Kidney epithelial cell (primary cell): ENCODE measurements around the gene NTRK3. TPM values are rescaled to one million over a fixed set of nuclear protein-coding genes. Genes with fewer than 3 reads are reported as not detected.
A peak's percentile ranks its signal among the peaks of the same experiment; 100 is the strongest.

Experiments used
- DNase-seq: peaks from one replicate; pipeline ENCODE4 v3.0.0-alpha.2; 2010; ENCODE audit warnings: low read depth
- H3K27me3 ChIP-seq: 2 replicates; pipeline ENCODE4 v1.6.0; 2011; ENCODE audit warnings: low read length; ENCODE audit not compliant: control insufficient read depth, insufficient read depth
- H3K36me3 ChIP-seq: 2 replicates; pipeline ENCODE4 v1.5.1; 2011; ENCODE audit warnings: low read length; ENCODE audit not compliant: control insufficient read depth, insufficient read depth
- H3K4me3 ChIP-seq: 2 replicates; pipeline ENCODE4 v1.5.1; 2011; ENCODE audit warnings: low read depth, mild to moderate bottlenecking, control low read depth, low read length
- total RNA-seq: library from RNA; depleted of rRNA; stranded (reverse); fragments of >200 nt; gene quantifications from 2 replicates; pipeline ENCODE4 v1.2.3, GENCODE V29; 2015
- TF ChIP-seq, protein P1 (sequence below): IDR thresholded peaks from 2 replicates; pipeline ENCODE4 v1.5.1; 2011; ENCODE audit warnings: mild to moderate bottlenecking, moderate library complexity, low read length, control low read depth, inconsistent platforms; ENCODE audit not compliant: insufficient read depth, poor library complexity, severe bottlenecking

The NTRK3 gene
- total RNA-seq, 1 donor from 2014 or later = not detected

DNA sequence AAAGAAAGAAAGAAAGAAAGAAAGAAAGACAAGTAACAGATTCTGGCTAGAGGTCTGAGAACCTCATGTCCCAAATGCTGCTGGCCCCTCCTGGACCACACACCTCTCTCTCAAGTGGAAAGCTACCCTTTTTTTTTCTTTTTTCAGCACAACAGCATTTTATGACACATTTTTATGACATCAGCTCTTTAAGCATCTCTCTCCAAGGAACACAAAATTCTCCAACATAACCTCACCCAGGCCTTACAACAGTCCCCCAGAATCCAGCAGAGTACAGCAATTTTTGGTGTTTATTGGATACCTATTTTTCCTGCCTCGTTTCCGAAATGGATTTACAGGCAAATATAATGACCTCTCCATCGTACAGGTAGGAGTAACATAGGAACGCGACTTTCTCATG, 11.2 kb upstream of the NTRK3 start:
- Histone ChIP-seq H3K4me3 (no peak overlapping the region), H3K27me3 (peaks cover 3% of the 10 kb centered on the region)

DNA sequence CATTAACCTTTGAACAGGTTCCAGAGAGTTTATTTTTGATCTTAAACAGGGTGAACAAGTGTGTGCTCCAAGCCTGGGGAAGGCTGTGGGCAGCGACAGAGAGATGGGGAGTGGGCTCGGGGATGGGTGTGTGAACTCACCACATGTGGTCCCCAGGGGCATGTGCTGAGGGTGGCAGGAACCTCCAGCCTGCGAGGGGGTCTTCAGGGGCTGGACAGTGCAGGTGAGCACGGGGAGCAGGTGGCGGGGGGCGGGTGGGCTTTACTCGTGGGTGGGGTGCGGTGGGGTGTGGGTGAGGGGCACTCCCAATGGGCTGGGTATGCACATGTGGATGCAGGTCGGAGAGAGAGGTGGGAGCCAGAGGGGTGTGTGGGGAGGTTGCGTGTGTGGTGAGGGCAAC, 9.6 kb upstream of the NTRK3 start:
- TF ChIP-seq, protein P1, sequence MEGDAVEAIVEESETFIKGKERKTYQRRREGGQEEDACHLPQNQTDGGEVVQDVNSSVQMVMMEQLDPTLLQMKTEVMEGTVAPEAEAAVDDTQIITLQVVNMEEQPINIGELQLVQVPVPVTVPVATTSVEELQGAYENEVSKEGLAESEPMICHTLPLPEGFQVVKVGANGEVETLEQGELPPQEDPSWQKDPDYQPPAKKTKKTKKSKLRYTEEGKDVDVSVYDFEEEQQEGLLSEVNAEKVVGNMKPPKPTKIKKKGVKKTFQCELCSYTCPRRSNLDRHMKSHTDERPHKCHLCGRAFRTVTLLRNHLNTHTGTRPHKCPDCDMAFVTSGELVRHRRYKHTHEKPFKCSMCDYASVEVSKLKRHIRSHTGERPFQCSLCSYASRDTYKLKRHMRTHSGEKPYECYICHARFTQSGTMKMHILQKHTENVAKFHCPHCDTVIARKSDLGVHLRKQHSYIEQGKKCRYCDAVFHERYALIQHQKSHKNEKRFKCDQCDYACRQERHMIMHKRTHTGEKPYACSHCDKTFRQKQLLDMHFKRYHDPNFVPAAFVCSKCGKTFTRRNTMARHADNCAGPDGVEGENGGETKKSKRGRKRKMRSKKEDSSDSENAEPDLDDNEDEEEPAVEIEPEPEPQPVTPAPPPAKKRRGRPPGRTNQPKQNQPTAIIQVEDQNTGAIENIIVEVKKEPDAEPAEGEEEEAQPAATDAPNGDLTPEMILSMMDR = no peak
- Histone ChIP-seq H3K27me3 (peaks cover 3% of the 10 kb centered on the region), H3K36me3 (no peaks in the 10 kb centered on the region), H3K4me3 (no peak overlapping the region)
- no peak for DNase-seq

More for the DNA sequence above, 11.2 kb upstream of the NTRK3 start:
- no peaks in the 10 kb centered on the region for H3K36me3 ChIP-seq
- no peak for DNase-seq
- TF ChIP-seq, protein P1 = no peak

DNA sequence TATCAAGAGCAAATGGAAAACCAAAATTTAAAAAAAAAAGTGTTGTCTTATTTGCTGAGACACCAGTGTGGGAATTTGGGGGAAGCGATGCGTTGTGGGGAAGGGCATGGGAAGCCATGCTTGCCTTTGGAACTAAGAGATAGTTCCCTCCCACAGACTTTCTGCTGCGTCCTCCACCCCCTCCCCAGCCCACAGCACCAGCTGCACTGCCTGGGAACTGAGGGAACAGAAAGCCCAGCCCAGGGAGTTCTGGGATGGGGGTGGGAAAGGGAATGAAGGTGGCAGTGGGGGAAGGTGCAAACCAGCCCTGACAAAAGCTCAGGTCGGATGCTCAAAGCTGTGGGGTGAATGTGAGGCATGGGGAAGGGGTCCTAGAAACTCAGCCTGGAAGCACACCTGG, 8.1 kb upstream of the NTRK3 start:
- no peak overlapping the region for H3K4me3 ChIP-seq
- DNase-seq = no peak
- TF ChIP-seq, protein P1 = no peak
- peaks cover 5% of the 10 kb centered on the region for H3K27me3 ChIP-seq
- no peaks in the 10 kb centered on the region for H3K36me3 ChIP-seq

DNA sequence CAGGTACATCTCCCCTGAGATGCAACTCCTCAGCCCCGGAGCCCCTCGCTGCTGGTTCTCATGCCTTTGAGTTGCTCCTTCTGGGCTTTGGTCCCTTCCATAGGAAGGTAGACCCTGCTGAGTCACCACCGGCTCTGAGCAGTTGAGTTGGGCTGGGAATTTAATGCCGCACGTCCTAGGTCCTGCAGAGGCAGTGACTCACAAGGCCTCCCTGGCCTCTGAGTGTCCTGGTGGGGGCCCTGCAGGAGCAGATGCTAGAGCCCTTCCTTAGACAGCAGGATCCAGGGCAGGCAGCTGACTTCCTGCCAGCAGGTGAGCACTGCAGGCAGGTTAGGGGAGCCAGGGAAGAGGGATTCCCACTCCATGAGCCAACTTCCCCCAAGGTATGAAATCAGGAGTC, 5.5 kb upstream of the NTRK3 start:
- no peak for DNase-seq
- H3K36me3 ChIP-seq = no peaks in the 10 kb centered on the region
- H3K27me3 ChIP-seq = peaks cover 24% of the 10 kb centered on the region
- H3K4me3 ChIP-seq = no peak overlapping the region
- TF ChIP-seq, protein P1 = no peak

DNA sequence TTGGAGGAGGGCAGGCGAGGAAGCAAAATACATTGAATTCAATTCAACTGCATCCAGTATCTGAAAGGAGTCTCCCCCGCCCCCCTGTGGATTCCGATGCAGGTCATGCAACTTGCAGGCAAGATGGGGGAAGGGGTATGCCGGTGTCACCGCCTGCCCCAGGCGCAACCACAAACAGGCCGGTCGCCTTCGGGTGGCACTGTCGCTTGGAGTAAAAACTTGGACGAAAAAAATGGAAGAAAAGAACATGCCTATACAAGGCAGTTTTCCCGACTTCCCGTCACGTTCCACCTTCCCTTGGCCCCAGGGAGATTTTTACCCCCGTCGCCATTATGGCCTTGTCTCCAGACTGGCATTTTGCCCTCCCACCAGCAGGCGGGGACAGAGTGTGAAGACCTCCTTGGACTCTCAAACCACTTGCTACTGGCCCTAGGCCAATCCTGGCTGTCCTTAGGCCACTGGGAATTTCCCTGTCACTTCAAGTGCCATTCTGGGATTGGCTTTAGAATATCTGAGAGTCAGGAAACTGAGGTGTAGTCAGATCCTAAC, 1.6 kb upstream of the NTRK3 start:
- Histone ChIP-seq H3K27me3 (peaks cover 53% of the 10 kb centered on the region), H3K4me3 (no peak overlapping the region), H3K36me3 (no peaks in the 10 kb centered on the region)
- DNase-seq = no peak
- TF ChIP-seq, protein P1 = peak; percentile 45
